ENCODE data around the gene GPS1.

The GPS1 gene

GRCh38 chr17:82083533-82084359 is 32.0 kb downstream of the GPS1 start:
- DNase-seq (ENCODE audit: low read depth in 2 of 2), result no peak
- TF ChIP-seq CTCF (IDR thresholded peaks at IDR 0.05; ENCODE audit: low read depth, low read length), result no peak
- H3K4me3 ChIP-seq (replicated peaks in 1 of 2; ENCODE audit: low read depth in 2 of 2, low read length in 2 of 2), result no peak overlapping the region

DNA sequence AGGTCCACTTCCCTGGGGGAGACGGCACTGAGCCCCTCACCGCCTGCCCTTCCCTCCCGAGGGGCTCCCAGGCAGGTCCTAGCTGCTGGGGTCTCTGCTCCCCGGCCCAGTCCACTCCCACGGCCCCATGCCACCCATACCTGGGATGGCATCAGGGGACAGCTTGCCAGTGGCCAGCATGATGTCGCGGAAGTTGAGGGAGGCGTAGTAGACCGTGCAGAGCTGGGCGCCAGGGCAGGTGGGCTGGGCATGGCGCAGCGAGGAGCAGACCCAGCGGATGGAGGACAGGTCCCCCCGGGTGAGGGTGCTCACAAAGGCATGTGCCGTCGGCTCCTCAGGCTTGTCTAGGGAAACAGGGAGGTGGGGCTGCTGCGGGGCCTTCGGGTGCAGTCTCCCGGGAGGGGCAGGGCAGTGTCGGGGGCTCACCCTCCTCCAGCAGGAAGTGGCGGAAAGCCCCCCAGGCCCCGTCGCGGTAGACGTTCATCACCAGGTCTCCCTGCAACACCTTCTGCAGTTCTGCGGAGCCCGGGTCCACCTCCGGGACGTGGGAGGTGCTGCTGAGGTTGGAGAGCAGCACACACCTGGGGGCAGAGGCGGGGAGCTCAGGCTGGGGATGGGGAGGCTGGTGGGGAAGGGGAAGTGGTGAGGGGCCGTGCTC is 32.8 kb downstream of the GPS1 start:
- no peak overlapping the region for H3K4me3 ChIP-seq (replicated peaks in 1 of 2; ENCODE audit: low read depth in 2 of 2, low read length in 2 of 2)
- no peak for DNase-seq (ENCODE audit: low read depth in 2 of 2)
- TF ChIP-seq CTCF (IDR thresholded peaks at IDR 0.05; ENCODE audit: low read depth, low read length), result no peak

GRCh38 chr17:82085031-82085861 is 33.5 kb downstream of the GPS1 start:
- no peak for TF ChIP-seq CTCF (IDR thresholded peaks at IDR 0.05; ENCODE audit: low read depth, low read length)
- H3K4me3 ChIP-seq (replicated peaks in 1 of 2; ENCODE audit: low read depth in 2 of 2, low read length in 2 of 2), result no peak overlapping the region
- no peak for DNase-seq (ENCODE audit: low read depth in 2 of 2)

DNA sequence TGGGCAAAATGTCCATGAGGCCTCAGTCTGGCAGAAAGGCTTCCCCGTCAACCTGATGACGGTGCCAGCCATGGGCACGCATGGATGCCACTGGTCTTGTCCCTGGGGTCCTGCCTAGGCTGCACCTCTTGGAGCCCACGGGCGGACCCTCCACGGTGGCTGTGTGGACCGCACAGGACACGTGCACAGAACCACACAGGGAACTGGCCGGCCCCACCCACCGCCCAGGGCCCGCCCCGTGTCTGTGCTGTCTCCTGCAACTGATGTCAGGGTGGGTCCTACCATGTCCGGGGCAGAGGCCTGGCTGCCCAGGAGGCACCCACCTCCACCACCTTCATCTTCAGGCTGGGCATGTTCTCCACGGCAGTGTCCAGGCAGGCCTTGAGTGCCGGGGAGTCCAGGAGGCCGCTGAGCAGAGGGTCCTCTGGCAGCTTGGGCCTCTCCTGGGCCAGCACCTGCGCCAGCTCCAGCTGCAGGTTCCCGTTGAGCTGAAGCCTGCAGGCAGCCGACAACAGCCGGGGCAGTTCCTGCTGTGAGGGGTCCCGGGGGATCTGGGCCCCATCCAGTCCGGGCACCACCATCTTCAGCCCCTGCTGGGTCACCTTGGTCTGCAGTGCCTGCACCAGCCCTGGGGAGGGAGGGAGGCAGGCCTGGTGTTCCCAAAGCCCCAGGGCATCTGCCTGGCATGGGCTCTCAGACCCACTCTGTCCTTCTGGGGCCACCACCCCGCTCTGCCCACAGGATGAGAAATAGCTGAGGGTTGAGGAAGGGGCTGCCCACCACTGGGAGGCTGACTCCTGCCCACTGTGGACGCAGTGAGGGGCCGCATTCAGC is 34.5 kb downstream of the GPS1 start:
- no peak for TF ChIP-seq CTCF (IDR thresholded peaks at IDR 0.05; ENCODE audit: low read depth, low read length)
- DNase-seq (ENCODE audit: low read depth in 2 of 2), result no peak
- H3K4me3 ChIP-seq (replicated peaks in 1 of 2; ENCODE audit: low read depth in 2 of 2, low read length in 2 of 2), result no peak overlapping the region

- DNase-seq (ENCODE audit: low read depth in 2 of 2), result no peak
- no peak for TF ChIP-seq CTCF (IDR thresholded peaks at IDR 0.05; ENCODE audit: low read depth, low read length)
- no peak overlapping the region for H3K4me3 ChIP-seq (replicated peaks in 1 of 2; ENCODE audit: low read depth in 2 of 2, low read length in 2 of 2)
These were observed 35.5 kb downstream of the GPS1 start for GRCh38 chr17:82086941-82087906.

Data from cardiac fibroblast (primary cell).